Vagina (tissue), 2 donors: ENCODE measurements around the gene PICALM. TPM values are rescaled to one million over a fixed set of nuclear protein-coding genes. Genes with fewer than 3 reads are reported as not detected.

ENCODE experiments used
- DNase-seq, 2 donors: peaks; one replicate each; pipeline ENCODE4 v3.0.0-alpha.2; 2017; ENCODE audit errors: extremely low spot score in 2 of 2
- H3K27ac ChIP-seq: fragments of 200-600 bp; sonication (generic); one replicate; pipeline ENCODE4 v1.5.1; 2019
- H3K27me3 ChIP-seq: fragments of 200-600 bp; sonication (generic); one replicate; pipeline ENCODE4 v1.5.1; 2019
- H3K36me3 ChIP-seq, 2 donors: fragments of 200-600 bp; sonication (generic); one replicate each; pipeline ENCODE4 v1.5.1; 2017 to 2019
- H3K4me1 ChIP-seq: fragments of 200-600 bp; sonication (generic); one replicate; pipeline ENCODE4 v1.5.1; 2019
- H3K4me3 ChIP-seq, 2 donors: fragments of 200-600 bp; sonication (generic); 1 replicate in 1 of 2; 2 replicates in 1 of 2; pipeline ENCODE4 v1.5.1; 2016 to 2019
- H3K9me3 ChIP-seq: fragments of 200-600 bp; sonication (generic); one replicate; pipeline ENCODE4 v1.5.1; 2019
- CTCF ChIP-seq, 3 experiments: fragments of 450-650 bp in 2 of 3; fragments of 200-600 bp in 1 of 3; sonication (generic) in 1 of 3; IDR thresholded peaks; one replicate each; pipeline ENCODE4 v1.5.1; 2017 to 2019; ENCODE audit warnings: antibody characterized with exemption in 3 of 3, mild to moderate bottlenecking in 2 of 3, moderate library complexity in 2 of 3
- POLR2A ChIP-seq, 2 donors: fragments of 450-650 bp; IDR thresholded peaks; one replicate each; pipeline ENCODE4 v1.6.1; 2017; ENCODE audit warnings: antibody characterized with exemption in 2 of 2, mild to moderate bottlenecking in 2 of 2, moderate library complexity in 2 of 2
- POLR2AphosphoS5 ChIP-seq, 2 donors: sonication (generic); formaldehyde crosslinking; IDR thresholded peaks; one replicate each; pipeline ENCODE4 v1.9.0; 2017; ENCODE audit warnings: antibody characterized with exemption in 2 of 2, mild to moderate bottlenecking in 2 of 2, low read depth in 1 of 2; ENCODE audit not compliant: insufficient read depth in 1 of 2
- intact Hi-C: fragments of 100-400 bp; cut with DNase I; formaldehyde crosslinking; loops from one replicate; pipeline ENCODE4 v1.15.1; 2023
- total RNA-seq: library from RNA; depleted of rRNA; stranded (reverse); fragments of >200 nt; gene quantifications from one replicate; pipeline ENCODE4 v1.2.3, GENCODE V29; 2016

PICALM gene
- total RNA-seq, 1 donor from 2014 or later: 237 TPM

DNA sequence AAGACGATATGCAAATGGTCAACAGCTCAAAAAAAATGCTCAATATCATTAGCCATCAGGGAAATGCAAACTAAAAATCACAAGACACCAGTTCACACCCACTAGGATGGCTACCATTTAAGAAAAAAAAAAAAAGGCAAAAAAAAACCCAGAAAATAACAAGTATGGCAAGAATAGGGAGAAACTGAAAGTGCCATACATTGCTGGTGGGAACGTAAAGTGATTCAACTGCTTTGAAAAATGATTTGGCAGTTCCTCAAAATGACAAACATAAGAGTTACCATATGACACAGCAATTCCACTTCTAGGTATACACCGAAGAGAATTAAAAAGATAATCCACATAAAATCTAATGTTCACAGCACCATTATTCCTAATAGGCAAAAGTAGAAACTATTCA lies 47.5 kb downstream of the PICALM start:
- Histone ChIP-seq H3K9me3 (no peaks in the 10 kb centered on the region), H3K27me3 (no peaks in the 10 kb centered on the region), H3K36me3 (peaks cover 0 to 36% of the 10 kb centered on the region in 2 donors), H3K4me1 (no peaks in the 10 kb centered on the region), H3K4me3 (no peak overlapping the region), H3K27ac (no peak overlapping the region)
- TF ChIP-seq POLR2AphosphoS5 (IDR thresholded peaks at IDR 0.05; ENCODE audit: insufficient read depth in 1 of 2, low read depth in 1 of 2) (no peak), CTCF (IDR thresholded peaks at IDR 0.05) (no peak), POLR2A (IDR thresholded peaks at IDR 0.05) (no peak)
- intact Hi-C loops: no loop called here
- no peak for DNase-seq

- intact Hi-C loops: no loop called here
- no peaks in the 10 kb centered on the region for H3K9me3 ChIP-seq
- H3K4me1 ChIP-seq: peaks cover 11% of the 10 kb centered on the region
- peaks cover 0 to 18% of the 10 kb centered on the region in 2 donors for H3K36me3 ChIP-seq
- H3K27ac ChIP-seq: no peak overlapping the region
- H3K27me3 ChIP-seq: no peaks in the 10 kb centered on the region
- no peak for TF ChIP-seq POLR2AphosphoS5 (IDR thresholded peaks at IDR 0.05; ENCODE audit: insufficient read depth in 1 of 2, low read depth in 1 of 2)
- TF ChIP-seq CTCF (IDR thresholded peaks at IDR 0.05): no peak
- TF ChIP-seq POLR2A (IDR thresholded peaks at IDR 0.05): no peak
- no peak overlapping the region for H3K4me3 ChIP-seq
- no peak for DNase-seq
Observed at GRCh38 chr11:86018249-86018648, 50.6 kb downstream of the PICALM start.

- intact Hi-C loops: no loop called here
- H3K36me3 ChIP-seq: peaks cover 0 to 24% of the 10 kb centered on the region in 2 donors
- peaks cover 11% of the 10 kb centered on the region for H3K4me1 ChIP-seq
Observed at GRCh38 chr11:86016451-86016850, 52.4 kb downstream of the PICALM start.

GRCh38 chr11:86015699-86016098 lies 53.2 kb downstream of the PICALM start:
- TF ChIP-seq POLR2A (IDR thresholded peaks at IDR 0.05) (no peak), CTCF (IDR thresholded peaks at IDR 0.05) (no peak), POLR2AphosphoS5 (IDR thresholded peaks at IDR 0.05; ENCODE audit: insufficient read depth in 1 of 2, low read depth in 1 of 2) (no peak)
- Histone ChIP-seq H3K27me3 (no peaks in the 10 kb centered on the region), H3K4me3 (no peak overlapping the region), H3K9me3 (no peaks in the 10 kb centered on the region), H3K4me1 (peaks cover 11% of the 10 kb centered on the region), H3K27ac (no peak overlapping the region), H3K36me3 (peaks cover 0 to 28% of the 10 kb centered on the region in 2 donors)
- intact Hi-C loops: no loop called here
- no peak for DNase-seq

More at GRCh38 chr11:86016451-86016850, 52.4 kb downstream of the PICALM start:
- Histone ChIP-seq H3K4me3 (no peak overlapping the region), H3K9me3 (no peaks in the 10 kb centered on the region), H3K27ac (no peak overlapping the region), H3K27me3 (no peaks in the 10 kb centered on the region)
- no peak for DNase-seq
- TF ChIP-seq POLR2A (IDR thresholded peaks at IDR 0.05) (no peak), POLR2AphosphoS5 (IDR thresholded peaks at IDR 0.05; ENCODE audit: insufficient read depth in 1 of 2, low read depth in 1 of 2) (no peak), CTCF (IDR thresholded peaks at IDR 0.05) (no peak)

DNA sequence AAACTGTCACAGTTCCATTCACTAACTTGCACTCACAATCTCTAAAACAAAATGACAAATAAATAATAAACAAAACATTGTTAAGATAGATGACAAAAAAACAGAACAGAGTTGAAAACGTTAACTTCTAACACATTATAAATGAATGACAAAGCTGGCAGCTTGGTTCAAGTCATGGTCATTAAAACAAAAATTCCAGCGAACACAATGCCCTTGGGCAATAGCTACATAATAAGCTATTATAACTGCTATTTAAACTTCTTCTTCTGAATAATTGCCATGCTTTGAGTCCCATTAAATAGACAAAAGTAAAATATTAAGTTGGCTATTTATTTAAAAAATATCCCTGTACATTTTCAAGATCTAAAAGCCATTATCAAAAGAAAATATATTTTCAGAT lies 54.7 kb downstream of the PICALM start:
- DNase-seq: no peak
- Histone ChIP-seq H3K27me3 (no peaks in the 10 kb centered on the region), H3K4me3 (no peak overlapping the region), H3K36me3 (peaks cover 0 to 22% of the 10 kb centered on the region in 2 donors), H3K9me3 (no peaks in the 10 kb centered on the region), H3K27ac (no peak overlapping the region), H3K4me1 (peaks cover 11% of the 10 kb centered on the region)
- TF ChIP-seq POLR2AphosphoS5 (IDR thresholded peaks at IDR 0.05; ENCODE audit: insufficient read depth in 1 of 2, low read depth in 1 of 2) (no peak), CTCF (IDR thresholded peaks at IDR 0.05) (no peak), POLR2A (IDR thresholded peaks at IDR 0.05) (no peak)
- intact Hi-C loops: no loop called here
